Stimulated activated CD4-positive, alpha-beta T cell treated with anti-CD3 and anti-CD28 coated beads, Interleukin-15, amount 100 ng/mL, for 48 hours (primary cell): Measurements from ENCODE around the gene RPS26.
"Not testable (repeated sequence)": the region's sequence is repeated elsewhere in the genome, so short reads cannot be mapped to it uniquely, and the experiment has no call there.

Experiments used
- DNase-seq, 2 donors: peaks; one replicate each; pipeline ENCODE4 v3.0.0-alpha.2; 2020; ENCODE audit warnings: low read depth in 2 of 2

RPS26 gene

GRCh38 chr12:56021889-56022497 is 19.7 kb upstream of the RPS26 start:
- no peak for DNase-seq

DNA sequence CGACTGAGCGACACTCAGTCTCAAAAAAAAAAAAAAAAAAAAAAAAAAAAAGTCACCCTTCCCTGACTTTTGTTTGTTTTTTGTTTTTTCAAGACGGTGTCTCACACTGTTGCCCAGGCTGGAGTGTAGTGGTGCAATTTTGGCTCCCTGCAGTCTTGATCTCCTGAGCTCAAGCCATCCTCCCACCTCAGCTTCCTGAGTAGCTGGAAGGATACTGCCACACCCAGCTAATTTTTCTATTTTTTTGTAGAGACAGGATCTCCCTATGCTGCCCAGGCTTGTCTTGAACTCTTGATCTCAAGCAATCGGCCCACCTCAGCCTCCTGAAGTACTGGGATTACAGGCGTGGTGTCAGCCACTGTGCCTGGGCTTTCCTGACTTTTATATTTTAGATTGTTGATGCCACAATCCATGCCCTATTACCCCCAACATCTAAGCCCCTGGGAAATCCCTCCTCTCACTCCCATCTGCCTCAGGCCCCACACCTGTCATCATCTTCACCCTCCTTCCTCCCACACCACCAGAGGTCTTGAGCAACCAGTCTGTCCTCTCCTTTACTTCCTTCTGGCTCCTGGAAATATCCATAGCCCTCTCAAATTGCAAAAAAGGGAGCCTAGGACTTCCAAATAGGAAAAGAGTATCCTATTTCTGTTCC is 13.1 kb upstream of the RPS26 start:
- no peak for DNase-seq

GRCh38 chr12:56029166-56029519 is 12.6 kb upstream of the RPS26 start:
- DNase-seq: no peak

GRCh38 chr12:56029666-56030293 is 11.9 kb upstream of the RPS26 start:
- DNase-seq: peak in 1 of 2 donors; percentile 25

GRCh38 chr12:56031987-56032386 is 9.7 kb upstream of the RPS26 start:
- DNase-seq: no peak

- no peak for DNase-seq
These were observed 7.0 kb upstream of the RPS26 start for GRCh38 chr12:56034586-56035332.

GRCh38 chr12:56037161-56037560 is 4.6 kb upstream of the RPS26 start:
- DNase-seq: no peak

DNA sequence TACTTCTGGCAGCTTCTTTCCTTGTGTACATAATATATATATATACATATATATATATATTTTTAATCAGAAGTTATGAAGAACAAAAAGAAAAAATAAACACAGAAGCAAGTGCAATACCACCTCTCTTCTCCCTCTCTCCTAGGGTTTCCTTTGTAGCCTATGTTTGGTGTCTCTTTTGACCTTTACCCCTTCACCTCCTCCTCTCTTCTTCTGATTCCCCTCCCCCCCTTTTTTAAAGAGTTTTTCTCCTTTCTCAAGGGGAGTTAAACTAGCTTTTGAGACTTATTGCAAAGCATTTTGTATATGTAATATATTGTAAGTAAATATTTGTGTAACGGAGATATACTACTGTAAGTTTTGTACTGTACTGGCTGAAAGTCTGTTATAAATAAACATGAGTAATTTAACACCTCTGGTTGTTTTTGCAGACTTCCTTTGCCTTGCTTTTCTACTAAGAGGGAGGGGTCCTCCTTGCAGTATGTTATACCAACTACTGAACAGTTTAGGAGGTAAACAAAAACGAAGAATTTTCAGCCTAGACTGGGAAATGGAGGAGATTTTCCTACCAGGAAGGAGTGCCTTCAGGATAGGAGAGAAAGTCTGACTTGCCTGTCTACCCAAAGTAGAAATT is 3.6 kb upstream of the RPS26 start:
- DNase-seq: no peak

DNA sequence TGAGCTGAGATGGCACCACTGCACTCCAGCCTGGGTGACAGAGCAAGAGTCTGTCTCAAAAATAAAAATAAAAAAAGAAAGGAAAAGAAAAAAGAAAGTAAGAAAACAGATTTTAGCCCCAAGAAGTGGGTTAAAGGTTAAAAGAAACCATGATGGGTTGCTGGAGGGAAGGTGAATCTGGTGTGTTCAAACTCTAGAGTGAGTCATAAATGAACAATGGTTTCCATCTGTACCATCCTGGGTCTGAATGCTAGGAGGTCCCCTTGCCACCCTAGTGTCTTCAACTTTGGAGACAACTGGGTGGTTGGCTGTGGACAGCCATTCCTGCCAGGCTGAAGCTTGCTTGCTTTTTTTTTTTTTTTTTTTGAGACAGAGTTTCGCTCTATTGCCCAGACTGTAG is 1.6 kb upstream of the RPS26 start:
- DNase-seq: no peak

GRCh38 chr12:56040963-56041551 is 661 bp upstream of the RPS26 start:
- no peak for DNase-seq

DNA sequence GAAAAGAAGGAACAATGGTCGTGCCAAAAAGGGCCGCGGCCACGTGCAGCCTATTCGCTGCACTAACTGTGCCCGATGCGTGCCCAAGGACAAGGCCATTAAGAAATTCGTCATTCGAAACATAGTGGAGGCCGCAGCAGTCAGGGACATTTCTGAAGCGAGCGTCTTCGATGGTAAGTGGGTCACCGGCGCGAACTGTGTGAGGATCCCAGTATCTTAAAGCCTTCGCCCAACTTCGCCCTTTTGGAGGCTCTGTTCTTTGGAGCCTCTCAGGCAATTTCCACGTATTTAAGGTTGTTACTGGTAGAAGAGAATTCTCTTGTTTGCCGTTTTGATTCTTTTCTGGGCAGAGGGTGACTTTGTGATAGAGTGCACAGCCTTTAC is 704 bp downstream of the RPS26 start:
- not testable (repeated sequence) for DNase-seq

GRCh38 chr12:56042843-56043242 is 1.1 kb downstream of the RPS26 start:
- DNase-seq: no peak

DNA sequence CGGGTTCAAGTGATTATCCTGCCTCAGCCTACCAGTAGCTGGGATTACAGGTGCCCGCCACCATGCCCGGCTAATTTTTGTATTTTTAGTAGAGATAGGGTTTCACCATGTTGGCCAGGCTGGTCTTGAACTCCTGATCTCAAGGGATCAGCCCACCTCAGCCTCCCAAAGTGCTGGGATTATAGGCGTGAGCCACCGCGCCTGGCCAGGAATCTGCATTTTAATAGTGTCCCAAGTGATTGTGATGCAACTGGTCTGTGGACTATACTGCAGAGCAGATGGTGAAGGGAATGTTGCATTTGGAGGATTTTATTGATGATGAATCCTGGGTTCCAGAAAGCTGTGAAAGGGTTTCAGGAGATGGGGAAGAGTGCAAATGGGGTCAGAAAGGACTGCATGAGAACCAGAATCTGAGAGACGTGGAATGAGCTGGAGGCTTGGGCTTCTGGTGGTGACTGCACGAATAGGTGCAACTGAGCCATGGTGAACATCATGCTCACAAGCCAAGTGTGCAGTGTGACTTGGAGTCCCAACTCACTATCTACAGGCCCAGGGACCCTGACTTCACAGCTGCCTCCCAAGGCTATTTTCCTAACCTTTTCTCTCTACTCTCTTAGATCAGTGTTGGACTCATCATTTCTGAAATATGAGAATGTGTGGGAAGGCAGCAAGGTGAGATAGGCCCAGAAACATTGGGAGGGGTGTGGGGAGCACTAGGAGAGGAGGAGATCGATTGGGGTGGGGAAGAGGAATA is 4.5 kb downstream of the RPS26 start:
- DNase-seq: no peak

DNA sequence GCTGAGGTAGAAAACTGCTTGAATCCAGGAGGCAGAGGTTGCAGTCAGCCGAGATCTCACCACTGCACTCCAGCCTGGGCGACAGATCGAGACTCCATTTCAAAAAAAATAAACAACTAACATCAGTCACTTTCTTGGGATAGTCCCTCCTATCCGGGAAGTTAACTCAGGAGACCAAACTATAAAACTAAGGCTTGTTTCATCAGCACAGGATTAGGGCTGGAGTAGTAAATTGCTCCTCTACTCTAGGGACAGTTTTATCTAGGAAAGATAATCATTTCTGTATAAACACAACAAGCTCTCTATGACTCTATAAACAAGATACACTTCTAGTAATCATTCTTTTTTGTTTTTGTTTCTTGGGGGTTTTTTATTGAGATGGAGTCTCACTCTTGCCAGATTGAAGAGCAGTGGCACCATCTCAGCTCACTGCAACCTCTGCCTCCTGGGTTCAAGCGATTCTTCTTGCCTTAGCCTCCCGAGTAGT is 11.7 kb downstream of the RPS26 start:
- no peak for DNase-seq

- not testable (repeated sequence) for DNase-seq
These were observed 18.2 kb downstream of the RPS26 start for GRCh38 chr12:56059964-56060363.

GRCh38 chr12:56061982-56062381 is 20.3 kb downstream of the RPS26 start:
- no peak for DNase-seq

DNA sequence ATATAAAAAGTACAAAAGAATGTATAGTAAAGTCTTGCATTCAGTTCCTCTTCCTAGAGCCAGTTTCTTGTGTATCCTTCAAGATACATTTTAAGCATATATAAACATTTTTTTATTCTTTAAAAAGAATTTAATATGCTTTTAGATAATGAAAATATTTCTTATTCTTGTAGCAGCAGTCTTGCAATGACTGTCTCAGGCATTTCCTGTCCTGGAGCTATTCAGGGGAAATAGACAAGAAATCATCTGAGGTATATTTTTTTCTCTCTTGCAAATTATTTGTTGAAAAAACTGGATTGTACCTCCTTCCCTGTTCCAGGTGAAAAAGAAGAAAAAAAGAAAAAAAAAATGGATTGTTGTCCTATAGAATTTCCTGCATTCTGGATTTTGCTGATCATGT is 21.3 kb downstream of the RPS26 start:
- no peak for DNase-seq

- no peak for DNase-seq
These were observed 29.9 kb downstream of the RPS26 start for GRCh38 chr12:56071648-56072047.

DNA sequence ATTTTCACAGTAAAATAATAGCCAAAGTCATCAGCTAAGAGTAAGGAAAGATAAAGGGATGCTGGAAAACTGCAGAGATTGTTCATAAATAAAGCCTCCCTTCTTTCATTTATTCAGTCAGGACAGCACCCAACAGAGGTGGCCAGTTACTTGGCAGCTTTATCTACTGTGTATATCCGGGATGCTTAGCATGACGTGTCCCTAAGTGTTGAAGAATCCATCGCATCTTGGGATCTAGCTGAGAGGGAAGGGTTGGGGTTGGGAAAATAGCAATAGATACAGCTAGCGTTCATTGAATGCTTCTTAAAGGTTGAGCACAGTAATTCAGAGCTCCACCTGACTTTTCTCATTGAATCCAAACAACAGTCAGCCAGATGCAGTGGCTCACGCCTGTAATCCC is 32.7 kb downstream of the RPS26 start:
- no peak for DNase-seq

DNA sequence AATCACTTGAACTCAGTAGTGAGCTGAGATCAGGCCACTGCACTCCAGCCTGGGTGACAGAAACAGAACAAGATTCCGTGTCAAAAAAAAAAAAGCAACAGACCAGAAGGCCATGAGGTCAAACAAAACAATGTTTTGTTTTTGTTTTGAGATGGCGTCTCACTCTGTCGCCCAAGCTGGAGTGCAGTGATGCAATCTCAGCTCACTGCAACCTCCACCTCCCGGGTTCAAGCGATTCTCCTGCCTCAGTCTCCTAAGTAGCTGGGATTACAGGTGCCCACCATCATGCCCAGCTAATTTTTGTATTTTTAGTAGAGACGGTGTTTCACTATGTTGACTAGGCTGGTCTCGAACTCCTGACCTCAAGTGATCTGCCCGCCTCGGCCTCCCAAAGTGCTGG is 36.2 kb downstream of the RPS26 start:
- DNase-seq: not testable (repeated sequence)

GRCh38 chr12:56078427-56078826 is 36.7 kb downstream of the RPS26 start:
- no peak for DNase-seq
